NCI-H226 (cell line): ENCODE results near the gene TLE1.

ENCODE experiments used
- DNase-seq: peaks from one replicate; pipeline ENCODE4 v3.0.0-alpha.2; 2015

TLE1 gene

GRCh38 chr9:81570083-81570482 lies 119.3 kb downstream of the TLE1 start:
- no peak for DNase-seq

- no peak for DNase-seq
Observed at GRCh38 chr9:81566074-81566698, 123.2 kb downstream of the TLE1 start.

- DNase-seq: no peak
Observed at GRCh38 chr9:81565609-81566008, 123.7 kb downstream of the TLE1 start.

- no peak for DNase-seq
Observed at GRCh38 chr9:81565144-81565543, 124.2 kb downstream of the TLE1 start.

GRCh38 chr9:81564632-81565031 lies 124.7 kb downstream of the TLE1 start:
- no peak for DNase-seq

DNA sequence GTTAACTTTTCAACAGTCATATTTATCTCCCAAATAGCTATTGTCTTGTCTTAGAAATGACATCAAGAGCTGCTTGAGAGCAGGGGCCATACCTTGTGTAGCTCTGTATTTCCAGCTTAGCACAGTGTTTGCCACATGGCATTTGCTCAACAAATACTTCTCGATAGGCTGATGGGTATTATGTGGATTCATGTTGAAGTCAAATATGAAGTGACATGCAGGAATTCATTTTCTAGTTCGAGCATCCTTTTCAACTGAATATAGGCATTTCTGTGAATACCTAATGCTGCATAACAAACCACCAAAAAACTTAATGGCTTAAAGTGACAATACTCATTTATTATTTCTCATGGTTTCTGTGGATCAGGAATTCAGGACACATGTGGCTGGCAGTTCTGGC lies 125.6 kb downstream of the TLE1 start:
- no peak for DNase-seq

- DNase-seq: no peak
Observed at GRCh38 chr9:81563020-81563407, 126.3 kb downstream of the TLE1 start.

DNA sequence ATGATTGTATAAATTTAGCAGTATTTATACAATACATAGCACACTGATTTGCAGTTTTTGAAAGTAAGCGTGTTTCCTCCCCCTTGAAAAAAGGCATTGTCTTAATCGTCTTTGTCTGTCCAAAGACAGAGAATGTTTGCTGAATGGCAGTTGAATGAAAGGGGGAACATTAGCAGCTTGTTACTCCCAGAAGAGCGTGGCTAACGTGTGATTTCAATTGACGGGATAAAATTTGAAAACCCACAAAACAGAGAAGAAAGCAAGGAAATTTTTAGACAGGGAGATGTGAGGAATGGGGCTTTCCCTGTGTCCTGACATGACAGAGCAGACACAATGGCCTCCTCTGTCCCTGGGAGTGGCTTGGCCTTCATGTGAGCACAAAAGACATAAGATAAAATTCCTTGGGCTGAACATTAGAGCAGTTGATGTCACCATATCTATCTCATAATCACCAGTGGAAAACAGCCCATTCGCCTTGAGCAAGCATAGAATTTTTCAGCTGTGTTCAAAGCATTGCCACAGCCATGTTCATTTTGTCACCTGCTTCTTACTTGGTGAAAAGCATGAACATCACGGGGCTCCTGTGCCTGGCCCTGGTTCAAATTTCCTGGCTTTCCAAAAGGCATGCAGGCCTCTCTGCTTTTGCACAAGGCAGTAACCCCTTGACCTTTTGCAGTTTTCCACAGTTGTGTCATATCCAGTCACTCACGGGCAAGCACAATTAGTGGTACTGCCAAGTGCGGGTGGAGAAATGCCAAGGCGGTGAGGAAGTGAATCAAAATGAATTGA lies 126.9 kb downstream of the TLE1 start:
- peak; percentile 86 for DNase-seq

GRCh38 chr9:81560851-81561732 lies 128.3 kb downstream of the TLE1 start:
- DNase-seq: no peak

- peak; percentile 94 for DNase-seq
Observed at GRCh38 chr9:81559709-81560108, 129.6 kb downstream of the TLE1 start.

DNA sequence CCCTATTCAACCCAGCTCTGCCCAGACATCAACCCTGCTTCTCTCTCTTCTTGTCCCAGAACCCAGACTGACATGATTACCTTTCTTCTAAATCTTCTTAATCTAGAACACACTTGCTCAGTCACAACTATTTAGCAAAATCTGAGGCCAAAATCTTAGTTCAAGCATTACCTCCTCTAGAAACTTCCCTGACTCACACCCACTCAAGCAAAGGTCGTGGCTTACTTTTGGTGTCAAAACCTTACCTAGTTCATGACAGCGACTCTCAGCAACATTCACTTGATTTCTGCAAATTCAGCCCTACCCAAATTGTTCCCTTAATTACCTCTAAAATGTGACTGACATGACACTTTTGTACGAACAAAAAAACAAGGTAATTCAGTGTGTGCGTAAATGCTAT lies 130.2 kb downstream of the TLE1 start:
- no peak for DNase-seq

DNA sequence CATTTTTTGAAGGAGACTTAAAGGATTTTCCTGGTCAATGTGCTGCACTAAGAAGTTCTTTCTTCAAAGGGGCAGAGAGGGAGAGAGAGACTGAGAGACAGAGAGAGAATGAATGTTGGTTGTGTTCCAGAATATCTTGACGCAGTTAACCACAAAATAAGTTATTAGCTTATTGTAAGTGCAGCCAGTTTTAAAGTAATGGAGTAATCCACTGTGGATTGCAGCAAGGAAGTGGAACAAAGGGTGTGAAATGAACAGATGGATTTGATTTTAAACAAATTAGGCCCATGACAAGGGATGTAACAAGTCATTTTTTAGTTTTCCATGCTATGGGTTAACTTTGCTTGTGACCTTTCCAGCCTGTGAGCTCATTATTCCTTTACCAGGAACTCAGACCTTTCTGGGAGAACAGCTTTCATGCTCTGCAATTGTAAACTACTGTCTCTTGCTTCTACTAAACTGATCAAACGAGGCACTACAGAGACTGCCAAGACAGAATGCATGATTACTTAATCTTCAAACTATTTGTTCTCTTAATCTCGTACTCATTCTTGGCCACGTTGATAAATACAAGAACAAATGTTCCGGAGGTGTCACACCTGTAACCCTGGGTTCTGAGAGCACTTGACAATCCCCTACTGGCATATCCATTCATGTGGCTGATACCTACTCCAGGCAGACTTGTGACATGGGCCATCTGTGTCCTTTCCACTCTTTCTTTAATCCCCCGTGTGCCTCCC lies 131.1 kb downstream of the TLE1 start:
- peak; percentile 59 for DNase-seq

GRCh38 chr9:81557452-81558090 lies 131.8 kb downstream of the TLE1 start:
- DNase-seq: no peak

GRCh38 chr9:81556923-81557322 lies 132.4 kb downstream of the TLE1 start:
- DNase-seq: no peak

GRCh38 chr9:81552581-81552991 lies 136.8 kb downstream of the TLE1 start:
- no peak for DNase-seq

- DNase-seq: no peak
Observed at GRCh38 chr9:81550207-81550583, 139.2 kb downstream of the TLE1 start.

DNA sequence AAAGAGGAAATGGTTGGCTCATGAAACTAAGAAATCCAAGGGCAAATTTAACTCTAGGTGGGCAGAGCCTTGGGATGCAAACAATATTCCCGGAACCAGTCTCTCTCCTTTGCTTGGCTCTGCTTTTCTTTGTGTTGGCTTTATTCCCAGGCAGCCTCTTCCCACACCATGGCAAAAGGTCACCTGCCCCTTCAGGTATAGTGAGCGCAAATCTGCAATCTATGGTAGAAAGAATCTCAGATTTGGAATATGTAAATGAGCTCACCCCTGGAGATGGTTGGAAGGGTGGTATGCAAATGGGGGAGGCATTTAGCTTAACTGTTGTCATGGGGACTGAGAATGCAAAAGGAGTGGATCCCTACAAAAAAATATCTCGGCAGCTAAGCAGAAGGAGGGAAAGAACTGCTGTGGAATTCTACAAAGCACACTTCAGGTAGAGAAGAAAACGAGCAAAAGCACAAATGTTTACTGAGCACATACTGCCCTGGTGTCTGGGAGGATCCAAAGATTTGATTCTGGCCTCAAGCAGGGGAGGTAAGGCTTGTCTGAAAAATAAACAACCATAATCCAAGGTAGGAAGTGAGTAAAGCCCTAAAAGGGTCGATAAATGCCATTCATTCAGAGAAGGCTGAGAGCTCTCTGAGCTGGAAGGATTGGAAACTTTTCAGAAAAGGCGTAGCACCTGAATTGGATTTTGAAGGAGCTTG lies 139.7 kb downstream of the TLE1 start:
- DNase-seq: peak; percentile 42

DNA sequence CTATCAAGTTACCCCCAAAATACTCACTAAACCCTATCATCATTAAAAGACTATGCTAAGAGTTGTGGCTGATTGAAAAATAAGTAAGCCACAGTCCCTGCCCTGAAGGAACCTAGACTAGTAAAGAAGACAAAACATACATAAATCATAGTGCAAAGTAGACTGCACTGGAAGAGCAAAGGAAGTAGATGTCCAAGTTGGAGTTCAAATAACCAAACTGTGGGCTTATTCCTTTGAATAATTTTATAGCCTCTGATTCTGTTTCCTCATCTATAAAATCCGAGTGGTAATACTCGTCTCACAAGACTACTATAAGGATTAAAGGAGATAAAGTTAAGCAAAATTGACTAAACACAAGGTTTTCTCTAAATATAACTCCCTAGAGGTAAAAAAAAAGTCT lies 140.4 kb downstream of the TLE1 start:
- no peak for DNase-seq

GRCh38 chr9:81546489-81546888 lies 142.9 kb downstream of the TLE1 start:
- no peak for DNase-seq

DNA sequence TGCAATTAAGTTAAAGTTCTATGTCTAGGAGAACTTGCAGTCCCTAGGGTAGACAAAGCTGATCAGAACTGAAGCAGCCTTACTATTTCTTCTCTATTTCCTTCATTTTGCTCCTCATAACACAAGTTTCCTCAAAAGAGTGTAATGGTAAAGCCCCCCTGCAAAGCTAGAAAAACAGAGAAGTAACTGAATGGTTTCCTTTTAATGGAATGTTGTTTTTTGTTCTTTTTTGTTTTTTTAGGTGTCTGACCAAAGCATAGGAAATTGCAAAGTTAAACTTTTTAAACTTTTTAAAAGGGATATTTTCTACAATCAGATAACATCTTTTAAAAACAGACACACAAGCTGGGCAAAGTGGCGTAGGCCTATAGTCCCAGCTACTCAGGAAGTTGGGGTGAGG lies 145.7 kb downstream of the TLE1 start:
- no peak for DNase-seq

DNA sequence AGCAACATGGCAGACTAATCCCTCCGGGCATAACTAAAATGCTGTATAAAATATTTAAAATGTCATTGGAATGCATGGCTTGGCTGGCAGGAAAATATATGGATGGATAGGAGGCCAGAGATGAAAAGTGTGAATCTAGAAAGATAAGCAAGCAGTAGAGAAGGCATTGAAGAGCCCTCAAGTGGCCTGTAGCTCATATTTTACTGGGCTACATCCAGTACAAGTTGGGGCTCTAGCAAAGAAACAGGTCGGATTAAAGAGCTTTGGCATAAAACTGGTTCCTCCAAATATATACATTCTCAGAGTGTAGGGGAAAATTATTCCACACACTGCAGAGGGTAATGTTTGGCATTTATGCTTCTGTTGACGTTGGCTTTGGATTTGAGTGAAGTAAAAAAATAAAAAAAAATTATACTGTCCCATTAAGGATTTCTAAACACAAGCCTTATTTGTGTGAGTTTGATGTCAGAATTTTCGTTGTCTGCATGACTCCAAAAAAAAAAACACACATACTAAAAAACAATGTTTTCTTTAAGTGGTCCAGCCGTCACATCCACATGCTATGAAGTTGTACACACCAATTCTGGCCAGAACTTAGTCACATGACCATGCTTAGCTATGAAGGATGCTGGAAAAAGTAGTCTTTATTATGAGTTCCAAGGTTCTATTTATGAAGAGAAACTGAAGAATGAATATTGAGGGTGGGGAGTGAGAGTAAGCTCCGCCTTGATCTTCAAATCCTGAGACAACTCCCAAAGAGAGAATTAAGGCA lies 147.0 kb downstream of the TLE1 start:
- no peak for DNase-seq
